HG02943 (cell line): Measurements from ENCODE around the gene FDX1.
"Not testable (repeated sequence)": the region's sequence is repeated elsewhere in the genome, so short reads cannot be mapped to it uniquely, and the experiment has no call there.

Experiments used
- ATAC-seq: cut with Tn5 transposase; IDR thresholded peaks from one replicate; pipeline ENCODE4 v1.9.1; 2021; ENCODE audit warnings: mild to moderate bottlenecking, low read depth, moderate library complexity; ENCODE audit not compliant: unreplicated experiment

The FDX1 gene

DNA sequence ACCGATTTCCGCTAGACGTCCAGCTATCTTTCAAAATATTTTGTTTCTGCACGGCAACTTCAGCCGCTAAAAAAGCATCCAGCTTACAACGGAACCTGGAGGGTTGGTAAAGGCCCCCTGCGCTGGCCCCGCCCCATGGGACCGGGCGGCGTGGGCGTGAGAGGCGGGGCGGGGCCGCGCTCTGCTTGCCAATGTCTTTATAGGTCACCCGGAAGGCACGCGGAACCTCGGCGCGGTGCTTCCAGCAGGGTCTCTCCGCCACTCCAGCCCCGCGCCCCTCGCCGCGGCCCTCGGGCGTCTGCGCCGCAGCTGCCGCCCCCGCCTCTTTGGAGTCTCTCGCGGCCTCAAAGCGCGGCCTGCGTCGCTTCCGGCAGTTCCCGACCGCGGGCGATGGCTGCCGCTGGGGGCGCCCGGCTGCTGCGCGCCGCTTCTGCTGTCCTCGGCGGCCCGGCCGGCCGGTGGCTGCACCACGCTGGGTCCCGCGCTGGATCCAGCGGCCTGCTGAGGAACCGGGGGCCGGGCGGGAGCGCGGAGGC is at the start of gene FDX1:
Gene FDX1 (plus strand): TSS at position 218 of the 536 bp plus-strand sequence. CDS start 173 bp downstream, at position 391.
- ATAC-seq = peak; percentile 83

DNA sequence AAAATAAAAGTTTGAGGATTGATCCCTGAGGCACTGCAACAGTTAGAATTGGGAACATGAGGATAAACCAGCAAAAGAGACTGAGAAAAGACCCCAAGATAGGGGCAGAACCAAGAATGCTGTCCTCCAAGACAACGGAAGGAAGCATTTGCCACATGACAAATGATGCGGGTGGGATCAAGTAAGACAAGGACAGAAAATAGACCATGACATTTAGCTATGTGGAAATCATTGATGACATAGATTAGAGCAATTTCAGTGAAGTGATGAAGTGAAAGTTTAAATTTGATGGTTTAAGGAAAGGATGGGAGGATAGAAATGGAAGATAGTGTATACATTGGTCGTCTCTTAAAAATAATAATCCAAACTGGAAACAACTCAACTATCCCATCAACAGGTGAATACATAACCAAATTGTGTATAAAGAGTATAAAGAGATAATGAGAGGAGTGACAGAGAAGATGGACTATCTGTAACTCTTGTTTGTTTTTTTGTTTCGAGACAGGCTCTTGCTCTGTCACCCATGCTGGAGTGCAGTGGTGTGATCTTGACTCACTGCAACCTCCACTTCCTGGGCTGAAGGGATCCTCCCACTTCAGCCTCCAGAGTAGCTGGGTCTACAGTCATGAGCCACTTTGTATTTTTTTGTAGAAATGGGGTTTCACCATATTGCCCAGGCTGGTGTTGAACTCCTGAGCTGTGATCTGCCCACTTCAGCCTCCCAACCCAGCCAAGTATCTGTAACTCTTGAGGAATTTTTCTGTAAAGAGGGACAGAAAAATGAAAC is 48.7 kb upstream of the FDX1 start:
- no peak for ATAC-seq

DNA sequence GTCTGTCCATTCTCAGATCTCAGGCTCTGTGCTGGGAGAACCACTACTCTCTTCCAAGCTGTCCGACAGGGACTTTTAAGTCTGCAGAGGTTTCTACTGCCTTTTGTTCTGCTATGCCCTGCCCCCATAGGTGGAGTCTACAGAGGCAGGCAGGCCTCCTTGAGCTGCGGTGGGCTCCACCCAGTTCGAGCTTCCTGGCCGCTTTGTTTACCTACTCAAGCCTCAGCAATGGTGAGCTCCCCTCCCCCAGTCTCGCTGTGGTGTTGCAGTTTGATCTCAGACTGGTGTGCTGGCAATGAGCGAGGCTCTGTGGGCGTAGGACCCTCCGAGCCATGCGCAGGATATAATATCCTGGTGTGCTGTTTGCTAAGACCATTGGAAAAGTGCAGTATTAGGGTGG is 41.5 kb upstream of the FDX1 start:
- ATAC-seq = not testable (repeated sequence)

DNA sequence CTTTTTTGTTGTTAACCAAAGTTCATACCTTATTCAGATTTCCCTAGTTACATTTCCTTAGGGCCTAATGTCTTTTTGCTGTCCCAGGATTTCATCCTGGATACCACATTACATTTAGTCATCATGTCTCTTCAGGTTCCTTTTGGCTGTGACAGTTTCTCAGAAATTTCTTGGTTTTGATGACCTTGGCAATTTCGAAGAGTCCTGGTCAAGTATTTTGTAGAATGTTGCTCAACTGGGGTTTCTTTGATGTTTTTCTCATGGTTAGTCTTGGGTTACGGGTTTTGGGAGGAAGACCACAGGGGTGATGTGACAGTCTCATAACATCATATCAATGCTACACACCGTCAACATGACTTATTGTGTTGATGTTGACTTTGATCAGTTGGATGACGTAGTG is 39.8 kb upstream of the FDX1 start:
- ATAC-seq = no peak

GRCh38 chr11:110392056-110392455 is 37.7 kb upstream of the FDX1 start:
- ATAC-seq = no peak

- ATAC-seq = not testable (repeated sequence)
Observed at GRCh38 chr11:110397668-110398286, 32.0 kb upstream of the FDX1 start.

DNA sequence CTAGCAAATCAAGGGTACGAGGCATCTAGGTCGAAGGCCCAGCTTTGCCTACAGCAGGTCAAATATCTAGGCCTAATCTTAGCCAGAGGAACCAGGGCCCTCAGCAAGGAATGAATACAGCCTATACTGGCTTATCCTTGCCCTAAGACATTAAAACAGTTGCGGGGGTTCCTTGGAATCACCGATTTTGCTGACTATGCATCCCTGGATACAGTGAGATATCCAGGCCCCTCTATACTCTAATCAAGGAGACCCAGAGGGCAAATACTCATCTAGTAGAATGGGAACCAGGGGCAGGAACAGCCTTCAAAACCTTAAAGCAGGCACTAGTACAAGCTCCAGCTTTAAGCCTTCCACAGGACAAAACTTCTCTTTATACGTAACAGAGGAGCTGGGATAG is 26.2 kb upstream of the FDX1 start:
- not testable (repeated sequence) for ATAC-seq

DNA sequence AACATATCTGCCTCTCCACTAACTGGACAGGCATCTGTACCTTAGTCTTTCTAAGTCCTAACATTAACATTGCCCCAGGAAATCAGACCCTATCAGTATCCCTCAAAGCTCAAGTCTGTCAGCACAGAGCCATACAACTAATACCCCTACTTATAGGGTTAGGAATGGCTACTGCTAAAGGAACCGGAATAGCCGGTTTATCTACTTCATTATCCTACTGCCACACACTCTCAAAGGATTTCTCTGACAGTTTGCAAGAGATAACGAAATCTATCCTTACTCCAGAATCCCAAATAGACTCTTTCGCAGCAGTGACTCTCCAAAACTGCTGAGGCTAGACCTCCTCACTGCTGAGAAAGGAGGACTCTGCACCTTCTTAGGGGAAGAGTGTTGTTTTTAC is 24.1 kb upstream of the FDX1 start:
- not testable (repeated sequence) for ATAC-seq

DNA sequence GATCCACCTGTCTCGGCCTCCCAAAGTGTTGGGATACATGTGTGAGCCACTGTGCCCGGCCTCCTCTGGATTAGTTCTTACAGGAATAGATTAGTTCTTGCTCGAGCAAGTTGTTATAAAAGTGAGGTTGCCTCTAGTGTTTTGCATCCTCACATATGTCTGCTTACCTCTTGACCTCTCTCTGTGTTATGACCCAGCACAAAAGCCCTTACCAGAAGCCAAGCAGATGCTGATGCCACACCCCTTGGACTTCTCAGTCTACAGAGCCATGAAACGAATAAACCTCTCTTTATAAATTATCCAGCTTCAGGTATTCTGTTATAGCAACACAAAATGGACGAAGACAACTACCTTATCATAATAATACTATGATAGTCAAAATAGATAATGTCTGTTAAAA is 22.4 kb upstream of the FDX1 start:
- no peak for ATAC-seq

DNA sequence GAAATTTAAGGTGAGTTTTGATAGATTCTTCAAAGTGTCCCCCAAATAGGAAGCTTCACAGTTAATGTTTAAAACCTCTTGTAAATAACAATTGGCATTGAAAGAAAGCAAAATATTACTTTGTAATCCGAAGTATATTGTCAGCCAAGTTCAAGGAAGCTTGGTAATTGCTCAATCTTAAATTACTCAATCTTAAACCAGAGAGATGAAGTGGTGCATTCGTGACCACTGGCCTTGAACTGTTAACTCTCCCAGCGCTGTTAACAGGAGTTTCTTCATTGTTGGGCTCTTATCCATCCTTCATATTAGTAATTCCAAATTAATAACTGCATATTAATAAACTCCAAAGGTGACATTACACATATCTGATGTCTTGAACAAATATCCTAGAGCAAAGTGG is 20.6 kb upstream of the FDX1 start:
- ATAC-seq = no peak

GRCh38 chr11:110410651-110411050 is 19.1 kb upstream of the FDX1 start:
- no peak for ATAC-seq

- no peak for ATAC-seq
Observed at GRCh38 chr11:110415081-110415480, 14.7 kb upstream of the FDX1 start.

DNA sequence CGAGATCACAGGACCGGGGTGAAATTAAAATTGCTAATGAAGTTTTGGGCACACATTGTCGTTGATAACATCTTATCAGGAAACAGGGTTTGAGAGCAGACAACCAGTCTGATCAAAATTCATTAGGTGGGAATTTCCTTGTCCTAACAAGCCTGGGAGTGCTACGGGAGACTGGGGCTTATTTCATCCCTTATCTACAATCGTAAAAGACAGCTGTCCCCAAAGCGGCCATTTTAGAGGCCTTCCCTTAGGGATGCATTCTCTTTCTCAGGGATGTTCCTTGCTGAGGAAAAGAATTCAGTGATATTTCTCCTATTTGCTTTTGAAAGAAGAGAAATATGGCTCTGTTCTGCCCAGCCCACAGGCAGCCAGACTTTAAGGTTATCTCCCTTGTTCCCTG is 8.1 kb upstream of the FDX1 start:
- not testable (repeated sequence) for ATAC-seq

DNA sequence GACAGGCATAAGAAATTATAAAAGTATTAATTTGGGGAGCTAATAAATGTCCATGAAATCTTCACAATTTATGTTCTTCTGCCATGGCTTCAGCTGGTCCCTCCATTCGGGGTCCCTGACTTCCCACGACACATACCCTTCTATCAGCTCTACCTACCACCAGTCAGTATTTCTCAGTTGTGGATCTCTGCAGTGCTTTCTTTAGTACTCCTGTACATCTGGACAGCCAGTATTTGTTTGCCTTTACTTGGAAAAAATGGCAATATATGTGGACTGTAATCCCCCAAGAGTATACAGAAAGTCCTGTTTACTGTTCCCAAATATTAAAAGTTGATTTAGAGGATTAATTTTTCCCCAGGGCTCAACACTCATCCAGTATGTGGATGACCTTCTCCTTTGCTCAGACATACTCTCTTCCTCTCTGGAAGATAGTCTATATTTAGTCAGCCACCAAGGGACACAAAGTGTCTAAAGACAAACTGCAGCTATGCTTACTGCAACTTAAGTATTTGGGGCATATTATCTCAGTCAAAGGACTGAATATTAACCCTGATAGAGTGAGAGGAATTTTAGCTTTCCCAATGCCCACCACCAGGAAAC is 7.3 kb upstream of the FDX1 start:
- no peak for ATAC-seq

GRCh38 chr11:110424775-110425444 is 4.8 kb upstream of the FDX1 start:
- ATAC-seq = no peak

GRCh38 chr11:110425751-110426545 is 3.8 kb upstream of the FDX1 start:
- ATAC-seq = no peak

DNA sequence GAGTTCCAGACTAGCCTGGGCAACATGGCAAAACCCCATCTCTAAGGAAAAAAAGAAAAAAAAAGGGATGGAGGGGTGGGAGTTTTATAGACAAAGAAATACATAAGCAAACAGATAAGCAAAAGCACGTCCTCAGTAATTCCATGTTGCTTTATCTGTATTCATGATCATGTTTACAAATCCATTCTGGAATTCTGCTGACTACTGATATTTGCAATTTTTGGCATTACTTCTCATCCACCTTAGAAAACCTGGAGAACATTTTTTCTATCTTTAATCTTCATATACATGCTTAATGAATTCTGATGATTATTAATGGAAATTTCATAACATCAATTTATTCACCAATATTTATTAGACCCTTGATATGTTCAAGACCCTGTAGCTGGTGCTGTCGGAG is 1.7 kb upstream of the FDX1 start:
- ATAC-seq = no peak

- no peak for ATAC-seq
Observed at GRCh38 chr11:110428956-110429730, 605 bp upstream of the FDX1 start.

- peak; percentile 40 for ATAC-seq
Observed at GRCh38 chr11:110430267-110431050, 711 bp downstream of the FDX1 start.
